PC-3 (cell line): Measurements from ENCODE around the gene ADSS1.

Experiments used
- EZH2 ChIP-seq: fragments of 300-600 bp; sonication (generic); IDR thresholded peaks from one replicate; pipeline ENCODE4 v1.6.1; 2017; ENCODE audit warnings: antibody characterized with exemption, mild to moderate bottlenecking, low read length; ENCODE audit not compliant: unreplicated experiment
- TF ChIP-seq, protein P1 (sequence below): fragments of 300-600 bp; sonication (generic); conservative IDR thresholded peaks from 2 replicates; pipeline ENCODE4 v1.5.1; 2017; ENCODE audit warnings: antibody characterized with exemption, low read depth, mild to moderate bottlenecking, low read length

DNA sequence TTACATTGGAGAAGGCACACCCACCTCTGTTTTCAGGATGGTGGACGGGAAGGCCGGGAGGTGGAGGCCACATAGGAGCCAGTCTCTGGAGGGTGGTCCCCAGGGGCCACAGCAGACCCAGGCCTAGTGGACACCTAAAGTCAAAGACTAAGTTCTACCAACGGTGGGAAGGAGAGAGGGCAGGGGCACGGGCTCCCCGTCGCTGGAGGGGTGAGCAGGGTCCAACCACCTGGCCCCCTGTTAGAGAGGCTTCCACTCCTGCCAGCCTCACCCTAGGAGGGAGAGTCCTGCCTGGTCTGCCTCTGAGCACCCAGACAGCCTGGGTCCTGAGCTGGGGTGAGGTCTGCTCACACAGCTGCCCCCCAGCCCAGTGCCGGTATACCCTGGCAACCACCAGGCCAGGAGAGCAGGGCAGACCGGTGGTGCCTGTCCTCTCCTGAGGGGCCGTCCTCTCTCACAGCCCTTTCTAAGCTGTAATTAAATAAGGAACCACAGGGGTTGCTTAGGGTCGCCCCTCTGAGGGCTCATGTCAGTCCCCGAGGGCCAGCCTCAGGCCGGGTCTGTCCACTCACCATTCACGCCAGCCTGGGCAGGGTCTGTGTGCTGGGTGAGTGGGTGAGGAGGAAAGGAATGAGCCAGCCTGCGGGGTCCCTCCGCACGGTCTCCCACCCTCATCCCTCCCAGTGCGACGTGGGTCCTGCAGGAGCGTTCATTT lies 32.3 kb upstream of the ADSS1 start:
- TF ChIP-seq, protein P1, sequence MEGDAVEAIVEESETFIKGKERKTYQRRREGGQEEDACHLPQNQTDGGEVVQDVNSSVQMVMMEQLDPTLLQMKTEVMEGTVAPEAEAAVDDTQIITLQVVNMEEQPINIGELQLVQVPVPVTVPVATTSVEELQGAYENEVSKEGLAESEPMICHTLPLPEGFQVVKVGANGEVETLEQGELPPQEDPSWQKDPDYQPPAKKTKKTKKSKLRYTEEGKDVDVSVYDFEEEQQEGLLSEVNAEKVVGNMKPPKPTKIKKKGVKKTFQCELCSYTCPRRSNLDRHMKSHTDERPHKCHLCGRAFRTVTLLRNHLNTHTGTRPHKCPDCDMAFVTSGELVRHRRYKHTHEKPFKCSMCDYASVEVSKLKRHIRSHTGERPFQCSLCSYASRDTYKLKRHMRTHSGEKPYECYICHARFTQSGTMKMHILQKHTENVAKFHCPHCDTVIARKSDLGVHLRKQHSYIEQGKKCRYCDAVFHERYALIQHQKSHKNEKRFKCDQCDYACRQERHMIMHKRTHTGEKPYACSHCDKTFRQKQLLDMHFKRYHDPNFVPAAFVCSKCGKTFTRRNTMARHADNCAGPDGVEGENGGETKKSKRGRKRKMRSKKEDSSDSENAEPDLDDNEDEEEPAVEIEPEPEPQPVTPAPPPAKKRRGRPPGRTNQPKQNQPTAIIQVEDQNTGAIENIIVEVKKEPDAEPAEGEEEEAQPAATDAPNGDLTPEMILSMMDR: no peak
- no peak for TF ChIP-seq EZH2
